ENCODE measurements around the gene RREB1.

DNA sequence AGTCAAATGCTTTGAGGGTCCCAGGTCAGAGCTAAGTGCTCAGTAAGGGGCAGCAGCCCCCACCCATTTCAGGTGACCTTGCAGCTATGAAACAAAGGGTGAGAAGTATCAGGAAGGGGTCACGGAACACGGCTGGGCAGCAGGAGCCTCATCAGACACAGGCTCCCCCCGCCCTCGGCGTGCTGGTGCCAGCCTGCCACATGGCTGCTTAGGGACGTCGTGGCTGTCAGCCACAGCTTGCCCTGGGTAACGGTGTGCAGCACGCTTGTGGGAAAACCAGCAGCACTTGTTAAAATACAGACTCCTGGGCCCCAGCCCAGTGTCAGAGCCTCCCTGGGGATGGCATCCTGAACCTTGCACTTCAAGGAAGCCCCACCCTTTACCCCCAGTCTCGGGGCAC lies 165.9 kb downstream of the RREB1 start:
- TF ChIP-seq CTCF (IDR thresholded peaks at IDR 0.05), result no peak
- no peak for TF ChIP-seq POLR2A (IDR thresholded peaks at IDR 0.05)

Measured in suprapubic skin (tissue), 3 donors.